Measurements from ENCODE around the gene PELO.
"Not testable (repeated sequence)": the region's sequence is repeated elsewhere in the genome, so short reads cannot be mapped to it uniquely, and the experiment has no call there.

PELO gene

GRCh38 chr5:52800394-52801213, 12.9 kb downstream of the PELO start:
- peak in 1 of 2 experiments; percentile 46 for DNase-seq (ENCODE audit: low read depth in 2 of 2)

GRCh38 chr5:52801329-52801728, 13.6 kb downstream of the PELO start:
- DNase-seq (ENCODE audit: low read depth in 2 of 2), result no peak

DNA sequence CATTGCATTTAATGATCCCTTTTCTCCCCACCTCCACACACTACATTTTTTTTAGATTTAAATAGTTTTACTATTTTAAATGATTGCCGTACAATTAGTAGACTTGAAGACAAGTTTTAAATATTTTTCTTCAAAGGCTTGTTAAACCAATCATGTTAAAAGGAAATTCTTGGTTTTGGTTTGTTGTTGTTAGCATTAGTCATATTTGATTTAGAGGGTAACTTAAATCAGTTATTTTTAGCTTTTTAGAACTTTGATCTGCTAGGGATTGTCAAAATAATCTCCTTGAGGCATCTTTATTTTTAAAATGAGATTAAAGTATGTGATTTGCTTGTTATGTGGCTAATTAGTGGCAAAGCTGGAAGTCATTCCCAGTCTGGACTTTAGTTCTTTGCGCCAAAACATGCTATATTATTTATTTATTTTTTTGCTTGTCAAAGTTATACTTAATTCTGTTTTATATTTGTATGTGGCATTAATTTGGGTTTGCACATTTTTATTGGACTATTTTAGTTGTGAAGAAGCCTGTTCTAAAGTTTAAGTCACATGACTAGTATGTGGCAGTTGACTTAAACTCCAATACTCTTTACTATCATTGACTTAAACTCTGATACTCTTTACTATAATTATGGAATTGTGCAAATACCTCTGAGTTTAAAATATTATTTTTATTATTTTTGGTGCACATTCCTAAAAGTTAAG, 14.7 kb downstream of the PELO start:
- DNase-seq (ENCODE audit: low read depth in 2 of 2), result no peak

GRCh38 chr5:52802974-52803336, 15.2 kb downstream of the PELO start:
- DNase-seq (ENCODE audit: low read depth in 2 of 2), result no peak

GRCh38 chr5:52804387-52804791, 16.7 kb downstream of the PELO start:
- DNase-seq (ENCODE audit: low read depth in 2 of 2), result no peak

GRCh38 chr5:52804981-52805380, 17.3 kb downstream of the PELO start:
- DNase-seq (ENCODE audit: low read depth in 2 of 2), result no peak

- DNase-seq (ENCODE audit: low read depth in 2 of 2), result no peak
Measured at GRCh38 chr5:52805615-52806014, 17.9 kb downstream of the PELO start.

- DNase-seq (ENCODE audit: low read depth in 2 of 2), result no peak
Measured at GRCh38 chr5:52807037-52807436, 19.3 kb downstream of the PELO start.

DNA sequence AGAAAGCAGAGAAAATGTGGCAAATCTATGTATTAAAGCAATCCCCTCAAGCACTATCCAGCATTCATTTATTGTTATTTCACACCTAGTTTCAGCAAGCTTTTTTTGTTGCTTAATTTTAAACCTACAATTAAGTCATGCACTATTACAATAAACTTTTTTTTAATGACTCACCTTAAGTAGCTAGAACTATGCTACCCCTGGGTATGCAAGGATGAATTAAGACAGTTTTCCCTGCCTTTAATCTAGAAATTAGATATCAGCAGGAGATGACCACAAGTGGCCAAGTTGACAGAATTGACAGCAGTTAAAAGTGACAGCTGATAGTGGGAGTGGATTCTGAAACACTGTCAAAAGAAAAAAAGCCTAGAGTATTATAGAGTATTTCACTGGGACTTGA, 20.0 kb downstream of the PELO start:
- DNase-seq (ENCODE audit: low read depth in 2 of 2), result no peak

DNA sequence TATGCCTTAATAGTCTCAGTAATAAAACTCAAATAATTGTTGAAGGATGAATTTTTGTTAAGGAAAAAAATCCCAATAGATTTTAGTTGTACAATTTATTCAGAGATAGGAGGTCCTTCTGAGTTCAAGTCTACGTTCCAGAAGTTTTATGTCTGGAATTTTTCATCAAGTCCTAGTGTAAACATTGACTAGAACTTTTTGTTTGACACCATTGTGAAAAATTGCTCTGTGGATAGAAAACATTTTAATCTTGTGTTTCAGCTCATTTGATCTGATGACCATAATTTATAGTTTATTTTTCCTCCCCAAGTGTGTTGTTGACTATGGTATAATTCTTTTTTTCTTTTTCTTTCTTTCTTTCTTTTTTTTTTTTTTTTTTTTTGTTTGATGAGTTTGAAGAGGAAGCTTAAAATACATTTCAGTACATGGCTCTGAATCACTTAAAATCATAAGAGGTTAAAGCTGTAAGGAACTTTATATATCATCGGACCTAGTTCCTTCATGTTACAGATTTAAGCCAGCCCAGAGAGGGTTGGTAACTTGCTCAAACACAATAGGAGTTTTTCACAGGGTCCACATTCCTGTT, 20.7 kb downstream of the PELO start:
- DNase-seq (ENCODE audit: low read depth in 2 of 2), result no peak

- no peak for DNase-seq (ENCODE audit: low read depth in 2 of 2)
Measured at GRCh38 chr5:52809884-52810283, 22.2 kb downstream of the PELO start.

DNA sequence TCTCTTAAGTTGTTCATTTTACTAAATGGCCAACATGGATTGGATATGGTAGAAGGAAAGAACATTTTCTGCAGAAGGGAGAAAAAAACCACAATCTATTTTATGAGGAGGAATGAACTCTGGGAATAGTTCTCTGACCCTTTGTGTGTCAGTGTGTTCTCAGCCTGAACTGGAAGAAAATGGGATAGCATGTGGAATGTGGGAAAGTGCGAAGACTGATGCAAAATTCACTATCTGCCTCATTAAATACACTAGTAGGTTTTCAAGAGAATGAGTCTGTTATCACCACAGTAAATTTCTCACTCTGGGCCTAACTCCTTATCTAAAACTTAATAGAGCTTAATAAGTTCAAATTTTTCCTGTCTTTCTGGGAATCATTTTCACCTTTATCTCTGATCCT, 22.7 kb downstream of the PELO start:
- DNase-seq (ENCODE audit: low read depth in 2 of 2), result no peak

GRCh38 chr5:52811067-52811749, 23.5 kb downstream of the PELO start:
- DNase-seq (ENCODE audit: low read depth in 2 of 2), result no peak

DNA sequence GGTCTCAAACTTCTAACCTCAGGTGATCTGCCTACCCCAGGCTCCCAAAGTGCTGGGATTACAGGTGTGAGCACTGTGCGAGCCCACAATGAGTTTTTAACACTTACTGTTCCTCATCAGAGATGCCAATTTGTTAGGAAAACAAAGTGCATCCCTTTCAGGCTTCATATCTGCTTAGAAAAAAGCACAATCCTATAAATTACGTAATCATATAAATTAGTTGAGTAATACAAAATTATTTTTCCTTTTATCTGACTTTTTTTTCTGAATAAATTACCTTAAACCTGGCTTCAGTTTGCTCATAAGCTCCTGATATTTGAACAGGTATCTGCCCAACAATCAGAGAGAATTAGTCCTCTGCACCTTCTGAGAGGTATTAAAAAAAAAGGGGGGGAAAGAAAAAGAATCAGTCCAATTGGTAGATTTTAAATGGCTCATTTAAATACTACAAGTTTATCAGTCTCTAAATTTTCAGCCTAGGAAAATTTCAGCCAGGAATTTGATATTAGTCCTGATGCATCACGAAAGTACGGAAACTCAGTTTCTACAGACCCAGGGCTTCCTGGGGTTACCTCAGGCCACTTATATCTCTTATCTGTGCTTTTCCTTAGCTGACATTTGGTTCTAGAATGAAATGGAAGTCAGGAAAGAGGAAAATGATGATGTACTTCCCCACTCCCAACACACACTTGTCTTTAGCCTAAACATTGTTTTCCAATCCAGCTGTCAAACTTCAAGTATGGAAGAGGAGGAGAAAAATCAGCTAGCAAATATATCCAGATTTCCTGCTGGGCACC, 26.8 kb downstream of the PELO start:
- no peak for DNase-seq (ENCODE audit: low read depth in 2 of 2)

GRCh38 chr5:52817818-52818217, 30.1 kb downstream of the PELO start:
- no peak for DNase-seq (ENCODE audit: low read depth in 2 of 2)

DNA sequence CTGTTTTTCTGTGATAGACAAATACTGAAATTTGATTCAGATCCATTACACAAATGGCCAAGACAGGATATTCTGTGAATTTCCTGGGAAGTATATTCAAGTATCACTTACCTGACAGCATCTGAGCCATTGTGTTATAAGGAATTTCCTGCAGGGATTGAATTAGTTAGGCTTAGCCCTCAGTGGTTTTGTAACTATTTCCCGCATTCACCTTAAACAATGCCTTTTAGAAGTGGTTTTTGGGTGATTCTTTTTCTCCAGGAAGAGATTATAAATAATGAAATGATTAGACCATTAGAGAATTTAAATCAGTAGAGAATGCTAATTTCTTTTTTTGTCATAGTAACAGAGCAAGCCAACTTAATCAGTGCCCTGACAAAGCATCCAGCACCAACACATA, 30.6 kb downstream of the PELO start:
- DNase-seq (ENCODE audit: low read depth in 2 of 2), result no peak

- DNase-seq (ENCODE audit: low read depth in 2 of 2), result not testable (repeated sequence)
Measured at GRCh38 chr5:52818807-52819206, 31.1 kb downstream of the PELO start.

DNA sequence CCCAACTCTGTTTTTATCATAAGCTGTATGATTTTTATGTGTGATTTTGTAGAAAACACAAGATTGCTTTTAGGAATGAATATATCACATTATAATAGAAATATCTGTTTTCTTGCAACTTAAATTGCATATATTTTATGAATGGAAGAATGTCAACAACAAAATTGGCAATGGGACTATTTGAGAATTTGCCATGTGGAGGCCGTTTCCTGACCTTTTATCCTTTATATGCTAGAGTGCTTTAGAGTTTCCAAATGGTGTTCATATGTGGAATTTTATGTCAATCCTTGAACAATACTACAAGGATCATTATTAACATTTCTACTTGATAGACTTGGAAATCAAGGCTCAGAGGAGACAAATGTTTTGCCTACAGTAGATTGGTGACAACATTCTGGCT, 34.2 kb downstream of the PELO start:
- DNase-seq (ENCODE audit: low read depth in 2 of 2), result no peak

DNA sequence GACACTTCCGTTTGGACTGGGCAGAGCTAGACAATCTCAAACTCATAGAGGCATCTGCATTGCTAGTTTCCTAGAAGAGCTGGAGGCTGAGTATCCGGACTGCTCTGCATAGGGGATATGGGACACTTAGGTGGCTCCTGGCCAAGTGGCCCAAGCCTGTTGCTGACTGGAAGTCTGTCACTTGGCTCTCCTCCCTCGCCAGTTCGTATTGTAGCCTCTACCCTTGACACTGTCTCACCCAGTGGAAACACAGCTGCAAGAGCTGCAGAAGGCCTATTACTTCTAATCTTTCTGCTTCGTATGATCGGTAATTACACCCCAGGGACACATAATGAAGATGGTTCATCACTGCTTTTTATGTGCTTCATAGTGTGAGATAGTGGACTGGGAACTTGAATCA, 34.7 kb downstream of the PELO start:
- no peak for DNase-seq (ENCODE audit: low read depth in 2 of 2)

DNA sequence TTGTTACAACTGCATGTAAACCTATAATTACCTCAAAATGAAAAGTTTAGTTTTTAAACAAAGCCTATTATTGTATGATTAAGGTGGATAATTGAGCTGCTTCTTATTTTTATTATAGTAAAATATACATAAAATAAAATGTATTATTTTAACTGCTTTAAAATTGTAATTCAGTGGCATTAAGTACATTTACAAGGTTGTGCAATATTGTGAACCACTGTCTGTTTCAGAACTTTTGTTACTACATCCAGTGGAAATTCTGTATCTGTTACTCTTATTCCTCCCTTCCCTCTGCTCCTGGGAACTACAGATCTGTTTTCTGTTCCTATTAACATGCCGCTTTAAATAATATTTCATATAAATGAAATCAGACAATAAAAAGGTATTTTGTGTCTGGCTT, 37.1 kb downstream of the PELO start:
- no peak for DNase-seq (ENCODE audit: low read depth in 2 of 2)

GRCh38 chr5:52825826-52826225, 38.1 kb downstream of the PELO start:
- no peak for DNase-seq (ENCODE audit: low read depth in 2 of 2)

DNA sequence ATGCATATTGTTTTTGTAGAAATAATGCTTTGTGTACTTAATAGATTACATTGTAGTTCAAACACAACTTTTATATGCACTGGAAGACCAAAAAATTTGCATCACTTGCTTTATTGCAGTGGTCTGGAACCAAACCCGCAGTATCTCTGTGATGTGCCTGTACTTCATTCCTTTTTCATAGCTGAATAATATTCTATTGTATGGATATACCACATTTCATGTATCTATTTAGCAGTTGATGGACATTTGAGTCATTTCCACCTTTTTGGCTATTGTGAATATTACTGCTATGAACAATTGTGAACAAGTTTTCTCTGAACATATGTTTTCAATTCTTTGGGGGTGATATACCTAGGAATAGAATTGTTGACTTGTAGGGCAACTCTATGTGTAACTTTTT, 40.1 kb downstream of the PELO start:
- DNase-seq (ENCODE audit: low read depth in 2 of 2), result no peak

Data from stimulated activated CD4-positive, alpha-beta T cell treated with anti-CD3 and anti-CD28 coated beads, Interleukin-12 subunit alpha, Interleukin-12 subunit beta, amount 100 ng/mL, for 24 hours (primary cell).